ENCODE results near the gene RAB8A. TPM values are rescaled to one million over a fixed set of nuclear protein-coding genes. Genes with fewer than 3 reads are reported as not detected.

RAB8A gene
- total RNA-seq, 1 experiment from 2014 or later: 74.0 TPM

GRCh38 chr19:16098416-16098768 lies 13.3 kb upstream of the RAB8A start:
- no peaks in the 10 kb centered on the region for H3K9me3 Mint-ChIP-seq
- no peak overlapping the region for H3K27ac Mint-ChIP-seq
- no peak overlapping the region for H3K4me3 Mint-ChIP-seq
- H3K4me1 Mint-ChIP-seq: no peaks in the 10 kb centered on the region
- no peak for TF ChIP-seq ATF1 (CRISPR knock-in tag; IDR thresholded peaks at IDR 0.05)
- no peak for TF ChIP-seq MXD4 (CRISPR knock-in tag; IDR thresholded peaks at IDR 0.05; ENCODE audit: borderline replicate concordance)
- TF ChIP-seq ZNF512 (CRISPR knock-in tag; IDR thresholded peaks at IDR 0.05; ENCODE audit: borderline replicate concordance): no peak
- no peak for TF ChIP-seq NR1H2 (CRISPR knock-in tag; IDR thresholded peaks at IDR 0.05)
- no peak for TF ChIP-seq FOXP1 (CRISPR knock-in tag; IDR thresholded peaks at IDR 0.05; ENCODE audit: borderline replicate concordance)
- no peak for TF ChIP-seq JAZF1 (CRISPR knock-in tag; IDR thresholded peaks at IDR 0.05)
- TF ChIP-seq ZNF281 (CRISPR knock-in tag; IDR thresholded peaks at IDR 0.05): no peak
- TF ChIP-seq ZNF416 (CRISPR knock-in tag; IDR thresholded peaks at IDR 0.05): no peak
- no peak for TF ChIP-seq IRF2 (CRISPR knock-in tag; IDR thresholded peaks at IDR 0.05; ENCODE audit: borderline replicate concordance, low read depth)
- no peak for TF ChIP-seq ARID4B (CRISPR knock-in tag; IDR thresholded peaks at IDR 0.05; ENCODE audit: borderline replicate concordance)
- TF ChIP-seq EMX1 (CRISPR knock-in tag; IDR thresholded peaks at IDR 0.05): no peak
- no peak for TF ChIP-seq CDX4 (CRISPR knock-in tag; IDR thresholded peaks at IDR 0.05; ENCODE audit: borderline replicate concordance)
- H3K36me3 Mint-ChIP-seq: peaks cover 79% of the 10 kb centered on the region
- DNase-seq (ENCODE audit: low spot score): no peak
- no peaks in the 10 kb centered on the region for H3K27me3 Mint-ChIP-seq (ENCODE audit: low read depth)
- no peak for ATAC-seq
- ChIA-PET CTCF (no interaction called here), POLR2A (no interaction called here)

GRCh38 chr19:16098821-16099220 lies 12.9 kb upstream of the RAB8A start:
- POLR2A ChIA-PET: interaction anchor here (0.6 kb wide), 1 partner anchor 353 kb away, joined by 3 read pairs; no protein-coding TSS in a partner anchor
- no peak for TF ChIP-seq PREB (CRISPR knock-in tag; IDR thresholded peaks at IDR 0.05; ENCODE audit: borderline replicate concordance)
- no peak for TF ChIP-seq TP53 (CRISPR knock-in tag; IDR thresholded peaks at IDR 0.05)
- TF ChIP-seq HMGXB4 (CRISPR knock-in tag; IDR thresholded peaks at IDR 0.05): no peak
- no peak for TF ChIP-seq NFE2L1 (CRISPR knock-in tag; IDR thresholded peaks at IDR 0.05)
- TF ChIP-seq HMGA2 (CRISPR knock-in tag; IDR thresholded peaks at IDR 0.05): no peak
- no peak for TF ChIP-seq IRF2 (CRISPR knock-in tag; IDR thresholded peaks at IDR 0.05; ENCODE audit: borderline replicate concordance, low read depth)
- TF ChIP-seq E2F1 (CRISPR knock-in tag; IDR thresholded peaks at IDR 0.05): no peak
- no peak for TF ChIP-seq GRHL2 (CRISPR knock-in tag; IDR thresholded peaks at IDR 0.05; ENCODE audit: insufficient replicate concordance, severe bottlenecking)
- TF ChIP-seq ZNF121 (CRISPR knock-in tag; IDR thresholded peaks at IDR 0.05): no peak
- TF ChIP-seq TCF7 (CRISPR knock-in tag; IDR thresholded peaks at IDR 0.05; ENCODE audit: low read depth): no peak

More at GRCh38 chr19:16098821-16099220, 12.9 kb upstream of the RAB8A start:
- DNase-seq (ENCODE audit: low spot score) (no peak), ATAC-seq (no peak)
- Mint-ChIP-seq H3K36me3 (peaks cover 77% of the 10 kb centered on the region), H3K4me3 (no peak overlapping the region), H3K9me3 (no peaks in the 10 kb centered on the region), H3K27ac (no peak overlapping the region), H3K27me3 (ENCODE audit: low read depth) (no peaks in the 10 kb centered on the region), H3K4me1 (no peaks in the 10 kb centered on the region)
- CTCF ChIA-PET: interaction anchor here (0.9 kb wide), 1 partner anchor 12 kb away, joined by 3 read pairs; no protein-coding TSS in a partner anchor

Measured in WTC11 (cell line).